GM12878 (cell line): ENCODE data around the gene RNF166. TPM values are rescaled to one million over a fixed set of nuclear protein-coding genes. Genes with fewer than 3 reads are reported as not detected.

Source experiments
- ATAC-seq: fragments of 200-7000 bp; cut with Tn5 transposase; 3 replicates; pipeline ENCODE4 v1.9.1; 2020; ENCODE audit warnings: mild to moderate bottlenecking, moderate library complexity
- BruUV-seq: library from RNA; stranded (reverse); fragments of 400-500 nt; replicated peaks from 2 replicates; lab custom pipeline; 2021; lab: Mats Ljungman, UMichigan
- CTCF ChIA-PET: fragments of 300-600 bp; sonication (Branson Sonifier 250); formaldehyde crosslinking; extraction: SDS; loops from one replicate; lab custom pipeline; 2021; ENCODE audit warnings: inconsistent platforms; lab: Yijun Ruan, JAX
- POLR2A ChIA-PET: fragments of 350-600 bp; formaldehyde crosslinking; extraction: SDS; loops from one replicate; lab custom pipeline; 2021; ENCODE audit warnings: inconsistent platforms; lab: Charles Lee
- RAD21 ChIA-PET: fragments of 300-600 bp; sonication (Branson Sonifier 250); formaldehyde crosslinking; loops from one replicate; lab custom pipeline; 2023; ENCODE audit warnings: antibody characterized with exemption; ENCODE audit not compliant: unreplicated experiment; lab: Charles Lee
- SMC1A ChIA-PET: fragments of 300-600 bp; sonication (Branson Sonifier 250); formaldehyde crosslinking; loops from one replicate; lab custom pipeline; 2023; ENCODE audit not compliant: unreplicated experiment, uncharacterized antibody; lab: Charles Lee
- DNase-seq: peaks from one replicate; pipeline ENCODE4 v3.0.0-alpha.2; 2011; ENCODE audit warnings: low read depth, low spot score
- FAIRE-seq: peaks from 3 replicates; lab custom pipeline; 2011; peaks lifted over from hg19 to GRCh38; lab: Jason Lieb, UNC
- H2AFZ ChIP-seq: 2 replicates; pipeline ENCODE4 v1.6.0; 2011; ENCODE audit warnings: low read depth, low read length, control low read depth; ENCODE audit not compliant: control insufficient read depth
- H3K27ac ChIP-seq: 2 replicates; pipeline ENCODE4 v1.5.1; 2011; ENCODE audit warnings: control low read depth; ENCODE audit not compliant: control insufficient read depth, insufficient read depth
- H3K27me3 ChIP-seq, 2 experiments: replicated peaks in 1 of 2; 2 replicates each; pipeline versions ENCODE4 v1.6.0 to v1.6.1; 2011; ENCODE audit warnings: low read length in 1 of 2; ENCODE audit not compliant: control insufficient read depth in 2 of 2, insufficient read depth in 2 of 2
- H3K36me3 ChIP-seq, 2 experiments: 2 replicates each; pipeline ENCODE4 v1.5.1; 2011; ENCODE audit warnings: low read length in 1 of 2; ENCODE audit not compliant: control insufficient read depth in 2 of 2, insufficient read depth in 2 of 2
- H3K4me1 ChIP-seq: 2 replicates; pipeline ENCODE4 v1.6.1; 2011; ENCODE audit warnings: mild to moderate bottlenecking, low read length, moderate library complexity, mixed read lengths; ENCODE audit not compliant: control insufficient read depth, insufficient read depth
- H3K4me2 ChIP-seq: 2 replicates; pipeline ENCODE4 v1.6.0; 2011; ENCODE audit warnings: control low read depth; ENCODE audit not compliant: control insufficient read depth, insufficient read depth
- H3K4me3 ChIP-seq: fragments of 200-600 bp; sonication (generic); 2 replicates; pipeline ENCODE4 v1.5.1; 2016
- H3K79me2 ChIP-seq: 2 replicates; pipeline ENCODE4 v1.6.0; 2011; ENCODE audit warnings: low read length; ENCODE audit not compliant: control insufficient read depth, insufficient read depth
- H3K9ac ChIP-seq: 2 replicates; pipeline ENCODE4 v1.8.0; 2011; ENCODE audit warnings: low read length, control low read depth, mixed read lengths; ENCODE audit not compliant: control insufficient read depth, insufficient read depth
- H3K9me3 ChIP-seq: replicated peaks from 3 replicates; pipeline ENCODE4 v1.5.1; 2011; ENCODE audit warnings: mild to moderate bottlenecking, low read length; ENCODE audit not compliant: control insufficient read depth, insufficient read depth
- H4K20me1 ChIP-seq: 2 replicates; pipeline ENCODE4 v1.6.0; 2011; ENCODE audit not compliant: control insufficient read depth, insufficient read depth
- CHD1 ChIP-seq: IDR thresholded peaks from 2 replicates; pipeline ENCODE4 v1.6.1; 2012; ENCODE audit warnings: low read depth, low read length, improper control_type of control experiment
- CTCF ChIP-seq, 3 experiments: IDR thresholded peaks in 2 of 3; conservative IDR thresholded peaks in 1 of 3; 2 replicates each; pipeline ENCODE4 v1.5.1; 2011; ENCODE audit warnings: low read depth in 3 of 3, low read length in 3 of 3, mild to moderate bottlenecking in 3 of 3, control low read depth in 2 of 3, moderate library complexity in 2 of 3, inconsistent platforms in 1 of 3, mixed read lengths in 1 of 3; ENCODE audit not compliant: control insufficient read depth in 2 of 3, insufficient read depth in 1 of 3; ENCODE audit errors: extremely low read depth in 1 of 3
- GATAD2B ChIP-seq: fragments of 450-650 bp; conservative IDR thresholded peaks from 2 replicates; pipeline ENCODE4 v1.6.1; 2017; ENCODE audit warnings: low read depth, mild to moderate bottlenecking, moderate library complexity
- IRF4 ChIP-seq: IDR thresholded peaks from 2 replicates; pipeline ENCODE4 v1.6.1; 2011; ENCODE audit warnings: low read depth, low read length
- KDM1A ChIP-seq: fragments of 200-600 bp; sonication (generic); IDR thresholded peaks from 2 replicates; pipeline ENCODE4 v1.6.1; 2016; ENCODE audit warnings: borderline replicate concordance
- PAX8 ChIP-seq: fragments of 450-650 bp; IDR thresholded peaks from 2 replicates; pipeline ENCODE4 v1.6.1; 2017; ENCODE audit warnings: mild to moderate bottlenecking, moderate library complexity
- POU2F2 ChIP-seq: IDR thresholded peaks from 3 replicates; pipeline ENCODE4 v1.6.1; 2011; ENCODE audit warnings: low read depth, mild to moderate bottlenecking, low read length, borderline replicate concordance
- PRDM15 ChIP-seq: fragments of 450-650 bp; formaldehyde crosslinking; IDR thresholded peaks from 2 replicates; pipeline ENCODE4 v1.4.0; 2020; ENCODE audit warnings: mild to moderate bottlenecking, moderate library complexity
- SMC3 ChIP-seq: IDR thresholded peaks from 2 replicates; pipeline ENCODE4 v1.6.1; 2011; ENCODE audit warnings: low read length, improper control_type of control experiment, borderline replicate concordance
- YBX1 ChIP-seq: fragments of 450-650 bp; IDR thresholded peaks from 2 replicates; pipeline ENCODE4 v1.6.1; 2016; ENCODE audit warnings: antibody characterized with exemption
- ZBTB33 ChIP-seq: fragments of 450-650 bp; IDR thresholded peaks from 2 replicates; pipeline ENCODE4 v1.6.1; 2017; ENCODE audit warnings: mild to moderate bottlenecking
- ZNF384 ChIP-seq: IDR thresholded peaks from 2 replicates; pipeline ENCODE4 v1.6.1; 2012; ENCODE audit warnings: low read depth, mild to moderate bottlenecking, low read length, improper control_type of control experiment, borderline replicate concordance
- WGBS: methylation state at CpG from one replicate; pipeline ENCODE4 v1.1.6; 2016; ENCODE audit warnings: low lambda C conversion rate; ENCODE audit not compliant: insufficient replicate concordance, insufficient coverage; ENCODE audit errors: missing lambda C conversion rate; 5-methylcytosine and 5-hydroxymethylcytosine counted together
- in situ Hi-C: fragments of 300-500 bp; cut with MboI; formaldehyde crosslinking; loops from 9 replicates; pipeline ENCODE4 v1.14.3; 2018; ENCODE audit warnings: mixed read lengths
- intact Hi-C: fragments of 100-400 bp; cut with micrococcal nuclease; formaldehyde crosslinking; loops from one replicate; pipeline ENCODE4 v1.14.2; 2022; ENCODE audit not compliant: unreplicated experiment
- polyA plus RNA-seq, 11 experiments: library from polyadenylated mRNA; depleted of rRNA in 4 of 11; unstranded in 6 of 11; stranded (reverse) in 5 of 11; fragments of >200 nt; fragmentation: Nextera tagmentation in 4 of 11; fragmentation: Illumina TruSeq in 1 of 11; extraction: Ambion mirVana in 4 of 11; extraction: Trizol in 1 of 11; gene quantifications; 1 replicate in 1 of 11; 2 replicates in 10 of 11; pipeline versions ENCODE4 v1.2.1 to v1.2.3, GENCODE V29; 2011 to 2016; ENCODE audit warnings: inconsistent platforms in 2 of 11, missing spikeins in 2 of 11, low read depth in 1 of 11
- total RNA-seq, 4 experiments: library from RNA; depleted of rRNA in 3 of 4; stranded (reverse); fragments of >200 nt in 3 of 4; fragmentation: Illumina TruSeq in 1 of 4; extraction: Trizol in 1 of 4; gene quantifications; 2 replicates each; pipeline versions ENCODE4 v1.2.1 to v1.2.3, GENCODE V29; 2013 to 2021

The RNF166 gene
- total and polyA plus RNA-seq, 10 of the 15 experiments (the other 5 are each of a cell fraction or from before 2014, with no cell fraction given) = 0.48 to 32.8 (median 12.1) TPM

- TF ChIP-seq POU2F2 (no peak), ZNF384 (no peak)
These were observed 20.2 kb downstream of the RNF166 start (continued) for GRCh38 chr16:88686062-88686438.

GRCh38 chr16:88685156-88686061 lies 20.8 kb downstream of the RNF166 start:
- WGBS = 13% methylated on average over 26 of the region's 33 CpGs
- Histone ChIP-seq H3K4me2 (peak overlapping the region; percentile 92), H3K9me3 (no peaks in the 10 kb centered on the region), H3K36me3 (no peaks in the 10 kb centered on the region), H3K4me1 (peaks cover 40% of the 10 kb centered on the region), H3K79me2 (no peaks in the 10 kb centered on the region; the same call in 1 of the 2 replicates), H3K4me3 (peak overlapping the region; percentile 98), H3K9ac (peak overlapping the region; percentile 52; the same call in 1 of the 2 replicates), H3K27me3 (no peaks in the 10 kb centered on the region; a peak in 1 of 4 replicates), H4K20me1 (no peaks in the 10 kb centered on the region), H2AFZ (peak overlapping the region; percentile 61), H3K27ac (no peak overlapping the region)
- in situ Hi-C loops (no loop called here), intact Hi-C loops (no loop called here)
- ChIA-PET CTCF (interaction anchor here (1.1 to 1.3 kb wide), 6 partner anchors 10 to 96 kb away, joined by 3 to 6 read pairs (median 3); partner anchors contain the start of gene MVD), RAD21 (interaction anchor here (1.0 to 1.2 kb wide), 2 partner anchors 17 to 22 kb away, joined by 3 to 6 read pairs; partner anchors contain the start of gene MVD), SMC1A (interaction anchor here (0.6 to 0.9 kb wide), 2 partner anchors 22 to 98 kb away, joined by 3 read pairs; no protein-coding TSS in a partner anchor), POLR2A (interaction anchor here (0.6 kb wide), 1 partner anchor 48 kb away, joined by 3 read pairs; no protein-coding TSS in a partner anchor)
- no TSS peak for BruUV-seq
- FAIRE-seq (no peak), DNase-seq (no peak), ATAC-seq (0 out of 3 replicates have a peak, but pooled peaks have one; percentile 2)
- TF ChIP-seq IRF4 (no peak), GATAD2B (no peak), SMC3 (peak; percentile 21; the same call in 1 of the 2 replicates), CTCF (IDR thresholded peaks at IDR 0.05 in 2 of 3, conservative IDR thresholded peaks at IDR 0.05 in 1 of 3; ENCODE audit: control insufficient read depth in 2 of 3, extremely low read depth in 1 of 3, insufficient read depth in 1 of 3, low read depth in 3 of 3, low read length in 3 of 3) (peak; percentile 40 to 60 (median 60)), YBX1 (no peak), ZNF384 (no peak), PRDM15 (CRISPR knock-in tag) (no peak), KDM1A (no peak), ZBTB33 (0 out of 2 replicates have a peak, but pooled peaks have one; percentile 15), PAX8 (no peak), CHD1 (no peak)
